ENCODE data around the gene SIL1.
A peak's percentile ranks its signal among the peaks of the same experiment; 100 is the strongest.
"Not testable (repeated sequence)": the region's sequence is repeated elsewhere in the genome, so short reads cannot be mapped to it uniquely, and the experiment has no call there.

The SIL1 gene

DNA sequence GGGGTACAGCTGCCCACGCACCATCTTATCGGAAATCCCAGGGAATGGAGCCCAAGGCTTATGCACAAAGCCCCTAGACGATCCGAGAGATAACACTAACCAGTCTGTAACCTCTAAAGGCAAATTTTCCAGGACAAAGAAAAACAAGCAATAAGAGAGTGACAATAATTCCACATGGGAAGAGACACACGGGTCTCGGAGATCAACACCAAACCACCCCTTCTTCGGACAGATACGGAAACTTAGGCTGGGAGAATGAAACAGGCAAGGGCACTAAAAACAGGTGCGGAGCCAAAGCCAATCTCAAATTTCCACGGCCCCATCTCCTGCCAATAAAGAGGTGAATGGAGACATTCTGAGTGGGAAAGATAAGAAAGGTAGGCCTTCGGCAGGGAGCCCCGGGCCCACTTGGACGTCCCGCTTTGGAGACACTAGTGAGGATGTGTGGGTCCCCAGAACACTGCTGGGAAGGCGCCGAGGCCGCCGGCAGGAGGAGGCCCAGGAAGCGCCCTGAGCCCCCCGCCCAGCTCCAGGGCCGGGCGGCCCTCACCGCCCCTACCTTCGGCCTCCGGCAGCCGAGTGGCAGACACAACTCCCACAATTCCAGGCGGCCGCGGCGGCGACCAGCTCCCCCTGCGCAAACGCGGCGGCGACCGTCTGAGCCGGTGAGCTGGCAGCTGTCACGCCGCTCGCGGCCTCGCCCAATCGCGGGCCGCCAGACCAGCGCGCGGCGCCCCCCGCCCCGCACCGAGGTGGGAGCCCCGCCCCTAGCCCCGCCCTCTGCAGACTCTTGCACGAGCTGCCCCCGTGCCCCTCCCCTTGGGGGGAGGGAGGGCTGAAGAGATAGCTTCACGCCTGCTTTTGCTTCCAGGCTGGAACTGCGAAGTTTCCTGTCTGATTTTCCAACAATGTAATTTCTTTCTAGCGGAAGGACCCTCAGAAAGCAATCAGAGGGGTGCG is at the start of gene SIL1:
SIL1 (minus strand) TSS at position 659 of the 960 bp plus-strand sequence. CDS start 70,525 bp downstream, outside the sequence.
- peak; percentile 93 for DNase-seq

- peak; percentile 85 for DNase-seq
Measured at GRCh38 chr5:139246394-139246793, 48.2 kb upstream of the SIL1 start.

GRCh38 chr5:139245637-139246339 is 47.6 kb upstream of the SIL1 start:
- peak; percentile 14 for DNase-seq

DNA sequence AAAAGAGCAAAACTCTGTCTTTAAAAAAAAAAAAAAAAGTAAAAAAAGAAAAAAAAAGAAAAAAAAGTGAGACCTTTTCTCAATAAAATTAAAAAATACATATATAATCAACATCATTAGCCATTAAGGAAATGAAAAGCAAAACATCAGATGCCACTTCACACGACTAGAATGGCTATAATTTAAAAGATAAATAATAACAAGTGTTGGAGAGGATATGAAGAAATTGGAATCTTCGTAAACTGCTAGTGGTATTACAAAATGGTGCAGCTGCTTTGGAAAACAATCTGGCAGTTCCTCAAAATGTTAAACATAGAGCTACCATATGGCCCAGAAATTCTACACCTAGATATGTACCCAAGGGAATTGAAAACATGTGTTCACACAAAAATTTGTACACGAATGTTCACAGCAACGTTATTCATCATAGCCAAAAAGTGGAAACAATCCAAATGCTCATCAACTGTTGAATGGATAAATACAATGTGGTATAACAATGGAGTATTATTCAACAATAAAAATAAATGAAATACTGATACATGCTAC is 45.3 kb upstream of the SIL1 start:
- DNase-seq, result no peak

DNA sequence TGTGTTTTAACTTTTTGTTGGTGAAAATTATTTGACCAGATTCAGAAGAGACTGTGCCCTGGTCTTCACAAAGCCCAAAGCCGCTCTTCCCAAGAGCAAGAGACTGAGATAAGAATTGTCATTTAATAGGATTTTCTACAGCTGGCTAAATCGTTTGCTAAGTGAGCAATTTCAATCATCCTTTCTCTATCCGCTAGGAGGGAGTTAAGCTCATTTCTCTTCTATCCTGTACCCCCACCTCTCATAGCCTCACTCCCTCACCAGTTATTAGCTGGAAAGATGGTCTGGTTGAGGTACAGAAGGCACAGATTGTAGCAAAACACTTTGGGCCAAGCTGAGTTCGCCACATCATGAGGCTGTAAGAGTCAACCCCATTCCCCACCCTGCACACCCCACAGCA is 43.0 kb upstream of the SIL1 start:
- no peak for DNase-seq

GRCh38 chr5:139236479-139236878 is 38.3 kb upstream of the SIL1 start:
- DNase-seq, result no peak

- DNase-seq, result peak; percentile 77
Measured at GRCh38 chr5:139232147-139232724, 34.1 kb upstream of the SIL1 start.

DNA sequence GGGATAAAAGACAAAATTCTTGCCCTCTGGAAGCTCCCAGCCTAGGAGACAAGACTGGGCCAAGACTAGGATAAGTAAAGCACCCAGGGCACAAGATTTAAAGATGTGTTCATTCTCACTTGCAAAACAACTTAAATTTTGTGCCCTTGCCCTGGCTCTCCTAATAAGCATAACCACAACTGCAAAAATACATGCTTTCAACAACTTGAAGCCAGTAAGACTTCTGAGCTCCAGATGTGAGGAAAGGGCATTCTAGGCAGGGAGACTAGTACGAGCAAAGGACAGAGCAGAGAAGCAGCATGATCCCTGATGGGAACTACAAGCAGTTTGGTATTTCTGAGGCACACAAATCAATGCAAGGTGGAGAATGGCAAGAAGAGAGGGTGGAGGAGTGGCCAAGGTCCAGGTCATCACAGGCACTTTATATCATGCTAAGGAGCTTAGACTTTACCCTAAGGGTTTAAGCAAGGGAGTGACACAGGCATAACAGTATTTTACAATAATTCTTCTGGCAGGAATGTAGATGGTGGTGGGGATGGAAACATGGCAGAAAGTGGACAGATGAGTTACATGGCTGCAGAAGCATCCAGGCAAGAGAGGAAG is 30.1 kb upstream of the SIL1 start:
- no peak for DNase-seq

GRCh38 chr5:139226131-139226530 is 28.0 kb upstream of the SIL1 start:
- no peak for DNase-seq

- DNase-seq, result no peak
Measured at GRCh38 chr5:139223481-139223880, 25.3 kb upstream of the SIL1 start.

- DNase-seq, result no peak
Measured at GRCh38 chr5:139222346-139222745, 24.2 kb upstream of the SIL1 start.

DNA sequence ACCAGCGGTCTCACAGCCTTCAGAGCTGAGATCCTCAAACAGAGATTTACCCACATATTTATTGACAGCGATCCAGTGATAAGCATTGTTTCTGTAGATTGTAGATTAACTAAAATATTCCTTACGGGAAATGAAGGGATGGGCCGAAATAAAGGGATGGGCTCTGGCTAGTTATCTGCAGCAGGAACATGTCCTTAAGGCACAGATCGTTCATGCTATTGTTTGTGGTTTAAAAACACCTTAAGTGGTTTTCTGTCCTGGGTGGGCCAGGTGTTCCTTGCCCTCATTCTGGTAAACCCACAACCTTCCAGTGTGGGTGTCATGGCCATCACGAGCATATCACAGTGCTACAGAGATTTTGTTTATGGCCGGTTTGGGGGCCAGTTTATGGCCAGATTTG is 19.9 kb upstream of the SIL1 start:
- DNase-seq, result not testable (repeated sequence)

- no peak for DNase-seq
Measured at GRCh38 chr5:139215107-139215975, 17.2 kb upstream of the SIL1 start.

DNA sequence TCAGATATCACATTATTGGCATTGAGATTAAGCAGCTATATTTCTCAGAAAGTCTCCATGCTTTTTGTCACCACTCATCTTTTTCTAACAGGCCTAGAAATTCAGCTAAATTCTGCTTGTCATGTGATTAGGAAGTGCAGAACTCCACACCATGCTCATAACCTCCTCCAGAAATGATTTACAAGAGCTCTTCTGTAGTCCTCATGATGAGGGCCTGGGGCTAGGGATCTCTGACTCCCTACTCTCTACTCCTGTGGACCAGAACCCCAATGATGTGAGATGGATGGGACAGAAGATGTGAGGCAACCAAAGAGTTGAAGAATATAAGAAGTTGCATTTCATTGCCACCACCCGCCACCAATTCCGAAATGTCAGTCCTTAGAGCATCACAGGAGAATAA is 16.5 kb upstream of the SIL1 start:
- no peak for DNase-seq

- DNase-seq, result no peak
Measured at GRCh38 chr5:139212906-139213305, 14.7 kb upstream of the SIL1 start.

GRCh38 chr5:139212486-139212885 is 14.3 kb upstream of the SIL1 start:
- DNase-seq, result no peak

- no peak for DNase-seq
Measured at GRCh38 chr5:139210585-139210984, 12.4 kb upstream of the SIL1 start.

DNA sequence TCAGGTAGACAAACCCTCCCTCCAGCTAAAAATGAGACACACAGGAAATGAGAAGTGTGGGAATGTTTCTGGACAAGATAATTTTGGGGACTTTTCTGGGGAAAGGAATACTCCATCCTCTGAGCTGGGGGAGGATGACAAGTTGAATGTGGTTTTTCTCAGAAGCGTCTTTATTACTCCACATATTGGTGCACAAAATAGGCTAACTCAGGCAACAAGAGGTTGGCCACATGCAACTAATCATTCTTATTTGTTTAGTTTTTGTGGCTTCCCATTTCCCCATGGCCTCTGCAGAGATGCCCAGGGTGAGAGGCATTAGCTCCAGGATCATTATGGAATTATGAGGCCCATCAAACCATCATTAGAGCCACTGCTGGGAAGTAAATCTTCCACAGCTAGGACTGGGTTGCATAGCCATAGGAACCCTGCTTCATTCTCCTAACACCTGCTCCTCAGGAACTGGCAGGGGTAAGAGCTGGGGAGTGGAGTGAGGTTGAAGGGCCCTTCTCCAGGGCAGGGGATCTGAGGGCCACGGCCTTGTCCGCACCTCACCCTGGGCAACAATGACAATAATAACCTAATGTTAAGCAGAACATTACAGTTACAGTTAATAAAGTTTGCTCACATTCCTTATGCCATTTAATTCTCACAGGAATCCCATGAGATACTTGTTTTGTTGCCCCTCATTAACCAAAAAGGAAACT is 9.3 kb upstream of the SIL1 start:
- no peak for DNase-seq

- no peak for DNase-seq
Measured at GRCh38 chr5:139205586-139205985, 7.4 kb upstream of the SIL1 start.

DNA sequence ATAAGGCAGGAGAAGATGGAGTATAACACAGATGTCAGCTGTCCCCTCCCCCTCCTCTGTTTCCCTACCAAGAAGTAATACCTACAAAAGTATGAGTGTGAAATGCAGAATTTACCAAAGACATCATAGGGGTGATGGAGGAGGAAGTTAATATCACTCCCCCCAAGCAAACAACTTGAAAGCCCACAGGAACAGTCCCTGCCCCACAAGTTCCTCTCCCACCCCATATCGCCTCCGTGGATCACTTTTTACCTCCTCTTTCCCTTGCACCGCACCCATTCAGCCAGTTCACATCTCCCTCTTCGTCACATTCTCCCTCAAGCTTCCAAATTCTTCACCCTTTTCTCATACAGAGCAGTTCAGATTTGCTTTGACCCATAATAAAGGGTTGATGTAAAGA is 7.0 kb upstream of the SIL1 start:
- DNase-seq, result no peak

DNA sequence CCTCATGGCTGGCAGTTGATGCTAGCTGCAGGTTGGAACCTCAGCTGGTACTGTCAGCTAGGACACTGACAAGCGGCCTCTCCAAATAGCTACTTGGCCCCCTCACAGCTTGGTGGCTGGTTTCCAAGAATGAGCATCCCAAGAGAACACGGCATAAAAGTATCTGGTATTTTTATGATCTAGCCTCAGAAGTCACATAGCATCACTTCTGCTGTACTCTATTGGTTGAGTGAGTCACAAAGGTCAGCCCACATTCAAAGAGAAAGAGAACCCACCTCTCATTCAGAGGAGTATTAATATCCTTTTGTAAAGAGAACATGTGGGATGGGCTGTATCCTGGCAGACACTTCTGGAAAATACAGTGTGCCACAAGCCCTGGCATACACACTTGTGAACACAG is 6.0 kb upstream of the SIL1 start:
- DNase-seq, result no peak
